A549 (cell line): ENCODE measurements around the gene ZNF827. TPM values are rescaled to one million over a fixed set of nuclear protein-coding genes. Genes with fewer than 3 reads are reported as not detected.

Source experiments
- ATAC-seq, 2 experiments: fragments of 200-7000 bp in 1 of 2; fragments of >200 bp in 1 of 2; cut with Nextera tagmentation in 1 of 2; cut with Tn5 transposase in 1 of 2; 3 replicates each; pipeline versions ENCODE4 v1.8.0 to v1.9.1; 2018 to 2020; ENCODE audit warnings: mild to moderate bottlenecking in 1 of 2, moderate library complexity in 1 of 2
- CTCF ChIA-PET: fragments of 300-600 bp; sonication (Branson Sonifier 250); formaldehyde crosslinking; extraction: SDS; loops from one replicate; lab custom pipeline; 2021; ENCODE audit warnings: antibody characterized with exemption, inconsistent platforms; lab: Yijun Ruan, JAX
- POLR2A ChIA-PET: fragments of 350-600 bp; formaldehyde crosslinking; extraction: SDS; loops from one replicate; lab custom pipeline; 2021; ENCODE audit warnings: antibody characterized with exemption, inconsistent platforms; lab: Yijun Ruan, JAX
- DNase-seq, 2 experiments: peaks; one replicate each; pipeline versions ENCODE4 v3.0.0 to v3.0.0-alpha.2; 2011 to 2016; ENCODE audit warnings: low read depth in 1 of 2, low spot score in 1 of 2
- FAIRE-seq: peaks from 2 replicates; lab custom pipeline; 2011; peaks lifted over from hg19 to GRCh38; lab: Jason Lieb, UNC
- H3K27ac ChIP-seq, 2 experiments: fragments of >200 bp; sonication (Bioruptor Twin); formaldehyde crosslinking; 3 replicates each; pipeline ENCODE4 v1.5.1; 2016 to 2017
- H3K4me1 ChIP-seq: fragments of >200 bp; sonication (Bioruptor Twin); formaldehyde crosslinking; 3 replicates; pipeline ENCODE4 v1.6.1; 2016
- H3K4me2 ChIP-seq: fragments of >200 bp; sonication (Bioruptor Twin); formaldehyde crosslinking; 3 replicates; pipeline ENCODE4 v1.6.1; 2016
- H3K4me3 ChIP-seq: fragments of >200 bp; sonication (Bioruptor Twin); formaldehyde crosslinking; 3 replicates; pipeline ENCODE4 v1.5.1; 2016
- H3K9me3 ChIP-seq: fragments of >200 bp; sonication (Bioruptor Twin); formaldehyde crosslinking; 3 replicates; pipeline ENCODE4 v1.6.1; 2016
- ATOH8 ChIP-seq: fragments of 250-450 bp; sonication (Bioruptor Pico); IDR thresholded peaks from 2 replicates; pipeline ENCODE4 v1.5.0; 2020; ENCODE audit warnings: low read depth, mild to moderate bottlenecking, moderate library complexity
- CBX8 ChIP-seq: fragments of 200-600 bp; sonication (generic); IDR thresholded peaks from 2 replicates; pipeline ENCODE4 v1.6.1; 2016
- CEBPB ChIP-seq, 2 experiments: fragments of >200 bp in 1 of 2; sonication (Bioruptor Twin) in 1 of 2; formaldehyde crosslinking in 1 of 2; IDR thresholded peaks; 2 replicates each; pipeline ENCODE4 v1.6.1; 2012 to 2016
- CHD2 ChIP-seq: fragments of 150-350 bp; IDR thresholded peaks from 2 replicates; pipeline ENCODE4 v1.6.1; 2014; ENCODE audit warnings: low read length; ENCODE audit not compliant: partially characterized antibody
- CHD4 ChIP-seq: fragments of 200-600 bp; sonication (generic); IDR thresholded peaks from 2 replicates; pipeline ENCODE4 v1.6.1; 2016; ENCODE audit warnings: antibody characterized with exemption, mild to moderate bottlenecking, borderline replicate concordance
- EHF ChIP-seq: fragments of 250-450 bp; sonication (Bioruptor Pico); IDR thresholded peaks from 2 replicates; pipeline ENCODE4 v1.5.0; 2020; ENCODE audit warnings: mild to moderate bottlenecking
- EHMT2 ChIP-seq: fragments of 200-600 bp; sonication (generic); IDR thresholded peaks from 2 replicates; pipeline ENCODE4 v1.6.1; 2016; ENCODE audit warnings: antibody characterized with exemption, low read depth, mild to moderate bottlenecking, moderate library complexity
- EP300 ChIP-seq, 2 experiments: fragments of >200 bp; sonication (Bioruptor Twin); formaldehyde crosslinking; IDR thresholded peaks; 2 replicates in 1 of 2; 3 replicates in 1 of 2; pipeline ENCODE4 v1.6.1; 2016 to 2017
- ESRRA ChIP-seq: fragments of 150-350 bp; IDR thresholded peaks from 2 replicates; pipeline ENCODE4 v1.6.1; 2014; ENCODE audit warnings: mild to moderate bottlenecking, low read length, borderline replicate concordance
- HES2 ChIP-seq: fragments of >200 bp; sonication (Bioruptor Twin); formaldehyde crosslinking; IDR thresholded peaks from 2 replicates; pipeline ENCODE4 v1.6.1; 2016
- HEYL ChIP-seq: fragments of 250-450 bp; sonication (Bioruptor Pico); IDR thresholded peaks from 2 replicates; pipeline ENCODE4 v1.8.0; 2021; ENCODE audit warnings: mild to moderate bottlenecking, moderate library complexity
- HOXB5 ChIP-seq: fragments of 250-450 bp; sonication (Bioruptor Pico); IDR thresholded peaks from 2 replicates; pipeline ENCODE4 v1.5.0; 2020; ENCODE audit warnings: mild to moderate bottlenecking, moderate library complexity
- JUN ChIP-seq, 2 experiments: fragments of >200 bp; sonication (Bioruptor Twin); formaldehyde crosslinking; IDR thresholded peaks; 2 replicates in 1 of 2; 3 replicates in 1 of 2; pipeline ENCODE4 v1.6.1; 2016 to 2017
- MAFK ChIP-seq: fragments of 450-650 bp; IDR thresholded peaks from 2 replicates; pipeline ENCODE4 v1.6.1; 2014; ENCODE audit not compliant: partially characterized antibody
- MAZ ChIP-seq: fragments of 150-350 bp; IDR thresholded peaks from 2 replicates; pipeline ENCODE4 v1.6.1; 2014; ENCODE audit warnings: antibody characterized with exemption, low read depth, low read length, borderline replicate concordance
- NFE2L2 ChIP-seq: fragments of 150-350 bp; conservative IDR thresholded peaks from 2 replicates; pipeline ENCODE4 v1.6.1; 2014; ENCODE audit warnings: low read length
- NPAS2 ChIP-seq: fragments of 250-450 bp; sonication (Bioruptor Pico); IDR thresholded peaks from 2 replicates; pipeline ENCODE4 v1.8.0; 2022; ENCODE audit warnings: mild to moderate bottlenecking, moderate library complexity, borderline replicate concordance
- PHF8 ChIP-seq: fragments of 200-600 bp; sonication (generic); IDR thresholded peaks from 2 replicates; pipeline ENCODE4 v1.6.1; 2016; ENCODE audit warnings: low read depth, mild to moderate bottlenecking, antibody characterized with exemption, moderate library complexity, borderline replicate concordance
- POLR2A ChIP-seq: IDR thresholded peaks from 2 replicates; pipeline ENCODE4 v1.6.1; 2012; ENCODE audit warnings: mild to moderate bottlenecking, low read length
- RAD21 ChIP-seq, 2 experiments: fragments of >200 bp in 1 of 2; sonication (Bioruptor Twin) in 1 of 2; formaldehyde crosslinking in 1 of 2; IDR thresholded peaks in 1 of 2; conservative IDR thresholded peaks in 1 of 2; 2 replicates in 1 of 2; 3 replicates in 1 of 2; pipeline ENCODE4 v1.6.1; 2012 to 2018; ENCODE audit warnings: inconsistent platforms in 1 of 2
- RARB ChIP-seq: fragments of 250-450 bp; sonication (Bioruptor Pico); IDR thresholded peaks from 2 replicates; pipeline ENCODE4 v1.8.0; 2021; ENCODE audit warnings: mild to moderate bottlenecking, moderate library complexity
- RCOR1 ChIP-seq: fragments of 150-350 bp; IDR thresholded peaks from 2 replicates; pipeline ENCODE4 v1.6.1; 2014; ENCODE audit warnings: antibody characterized with exemption, low read length, low read depth
- USF2 ChIP-seq: fragments of 450-650 bp; IDR thresholded peaks from 2 replicates; pipeline ENCODE4 v1.6.1; 2014; ENCODE audit warnings: antibody characterized with exemption
- ZFP36 ChIP-seq: fragments of 450-650 bp; IDR thresholded peaks from 2 replicates; pipeline ENCODE4 v1.6.1; 2014; ENCODE audit warnings: borderline replicate concordance; ENCODE audit not compliant: partially characterized antibody
- ZSCAN20 ChIP-seq: fragments of 250-450 bp; sonication (Bioruptor Pico); IDR thresholded peaks from 2 replicates; pipeline ENCODE4 v1.8.0; 2022; ENCODE audit warnings: mild to moderate bottlenecking, moderate library complexity
- WGBS: methylation state at CpG from one replicate; pipeline ENCODE4 v1.1.6; 2017; ENCODE audit errors: missing lambda C conversion rate; 5-methylcytosine and 5-hydroxymethylcytosine counted together
- polyA plus RNA-seq, 4 experiments: library from polyadenylated mRNA; depleted of rRNA in 3 of 4; stranded (reverse); fragments of >200 nt; fragmentation: RNase III in 1 of 4; extraction: RNeasy Plus Mini Kit Qiagen cat#74134 plus additional on column Dnase treatment in 1 of 4; gene quantifications; 2 replicates in 3 of 4; 3 replicates in 1 of 4; pipeline ENCODE4 v1.2.3, GENCODE V29; 2011 to 2017
- TF ChIP-seq, protein P1 (sequence below): fragments of 150-350 bp; IDR thresholded peaks from 2 replicates; pipeline ENCODE4 v1.6.1; 2014; ENCODE audit warnings: low read depth, mild to moderate bottlenecking, low read length
- TF ChIP-seq, protein P2 (sequence below): fragments of 250-450 bp; sonication (Bioruptor Pico); IDR thresholded peaks from 2 replicates; pipeline ENCODE4 v1.5.0; 2021; ENCODE audit warnings: mild to moderate bottlenecking, moderate library complexity, borderline replicate concordance

Gene ZNF827
- polyA plus RNA-seq, 2 of the 4 experiments (the other 2 are of a cell fraction) = 3.8 to 4.2 TPM

DNA sequence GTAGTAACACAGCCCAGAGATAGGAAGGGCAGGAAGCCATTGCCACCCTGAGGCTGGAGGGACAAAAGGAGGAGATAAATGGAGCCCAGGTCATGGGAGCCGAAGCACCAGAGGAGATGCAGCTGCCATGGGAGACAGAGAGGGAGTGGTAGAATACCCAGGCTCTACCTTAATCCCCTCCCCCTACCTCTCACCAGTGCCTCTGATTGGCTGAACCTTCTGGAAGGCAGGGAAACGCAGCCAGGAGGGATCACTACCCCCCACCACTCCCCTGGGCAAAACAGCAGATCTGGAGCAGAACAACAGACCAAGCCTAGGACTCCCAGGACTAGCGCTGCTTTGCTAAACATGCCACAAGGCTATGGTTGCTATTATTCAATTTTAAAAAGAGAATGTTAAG, 114.2 kb downstream of the ZNF827 start:
- Histone ChIP-seq H3K4me1 (no peaks in the 10 kb centered on the region), H3K4me2 (no peak overlapping the region), H3K27ac (no peak overlapping the region), H3K4me3 (no peak overlapping the region), H3K9me3 (no peaks in the 10 kb centered on the region)
- ATAC-seq (no peak), FAIRE-seq (no peak), DNase-seq (no peak)
- TF ChIP-seq HEYL (CRISPR knock-in tag) (no peak), ATOH8 (CRISPR knock-in tag) (no peak), MAZ (no peak), MAFK (no peak), HES2 (no peak), EHMT2 (no peak), RARB (CRISPR knock-in tag) (no peak), CEBPB (IDR thresholded peaks at IDR 0.05) (no peak), USF2 (no peak), EHF (CRISPR knock-in tag) (no peak), RAD21 (conservative IDR thresholded peaks at IDR 0.05 in 1 of 2, IDR thresholded peaks at IDR 0.05 in 1 of 2) (no peak), PHF8 (no peak), RCOR1 (no peak)
- TF ChIP-seq, protein P1, sequence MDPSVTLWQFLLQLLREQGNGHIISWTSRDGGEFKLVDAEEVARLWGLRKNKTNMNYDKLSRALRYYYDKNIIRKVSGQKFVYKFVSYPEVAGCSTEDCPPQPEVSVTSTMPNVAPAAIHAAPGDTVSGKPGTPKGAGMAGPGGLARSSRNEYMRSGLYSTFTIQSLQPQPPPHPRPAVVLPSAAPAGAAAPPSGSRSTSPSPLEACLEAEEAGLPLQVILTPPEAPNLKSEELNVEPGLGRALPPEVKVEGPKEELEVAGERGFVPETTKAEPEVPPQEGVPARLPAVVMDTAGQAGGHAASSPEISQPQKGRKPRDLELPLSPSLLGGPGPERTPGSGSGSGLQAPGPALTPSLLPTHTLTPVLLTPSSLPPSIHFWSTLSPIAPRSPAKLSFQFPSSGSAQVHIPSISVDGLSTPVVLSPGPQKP = no peak
- WGBS = 88% methylated on average over 2 of the region's 3 CpGs
- CTCF ChIA-PET = no interaction called here
- POLR2A ChIA-PET = no interaction called here

GRCh38 chr4:145823743-145824142, 114.9 kb downstream of the ZNF827 start:
- Histone ChIP-seq H3K27ac (no peak overlapping the region), H3K4me2 (no peak overlapping the region), H3K4me3 (no peak overlapping the region), H3K4me1 (no peaks in the 10 kb centered on the region)
- POLR2A ChIA-PET = interaction anchor here (0.6 kb wide), 1 partner anchor 84 kb away, joined by 3 read pairs; no protein-coding TSS in a partner anchor
- WGBS = 81% methylated on average over 4 of the region's 4 CpGs
- CTCF ChIA-PET = no interaction called here
- no peak for FAIRE-seq
- TF ChIP-seq HOXB5 (CRISPR knock-in tag) (no peak), ZSCAN20 (CRISPR knock-in tag) (no peak), EHMT2 (no peak), NFE2L2 (no peak), CHD4 (no peak), EP300 (IDR thresholded peaks at IDR 0.05) (no peak), ESRRA (no peak), ZFP36 (no peak), HES2 (no peak), POLR2A (no peak), NPAS2 (CRISPR knock-in tag) (no peak), JUN (IDR thresholded peaks at IDR 0.05) (no peak), MAZ (no peak), CHD2 (no peak), CBX8 (no peak)
- TF ChIP-seq, protein P2, sequence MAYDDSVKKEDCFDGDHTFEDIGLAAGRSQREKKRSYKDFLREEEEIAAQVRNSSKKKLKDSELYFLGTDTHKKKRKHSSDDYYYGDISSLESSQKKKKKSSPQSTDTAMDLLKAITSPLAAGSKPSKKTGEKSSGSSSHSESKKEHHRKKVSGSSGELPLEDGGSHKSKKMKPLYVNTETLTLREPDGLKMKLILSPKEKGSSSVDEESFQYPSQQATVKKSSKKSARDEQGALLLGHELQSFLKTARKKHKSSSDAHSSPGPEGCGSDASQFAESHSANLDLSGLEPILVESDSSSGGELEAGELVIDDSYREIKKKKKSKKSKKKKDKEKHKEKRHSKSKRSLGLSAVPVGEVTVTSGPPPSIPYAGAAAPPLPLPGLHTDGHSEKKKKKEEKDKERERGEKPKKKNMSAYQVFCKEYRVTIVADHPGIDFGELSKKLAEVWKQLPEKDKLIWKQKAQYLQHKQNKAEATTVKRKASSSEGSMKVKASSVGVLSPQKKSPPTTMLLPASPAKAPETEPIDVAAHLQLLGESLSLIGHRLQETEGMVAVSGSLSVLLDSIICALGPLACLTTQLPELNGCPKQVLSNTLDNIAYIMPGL (CRISPR knock-in tag) = no peak
- TF ChIP-seq, all 56 proteins: peak for 0
- no peaks in the 10 kb centered on the region for H3K9me3 ChIP-seq
- no peak for ATAC-seq
- no peak for DNase-seq
